Lung (tissue), 12 donors: Measurements from ENCODE around the gene ZNF330. TPM values are rescaled to one million over a fixed set of nuclear protein-coding genes. Genes with fewer than 3 reads are reported as not detected.

Experiments used
- ATAC-seq: fragments of 200-7000 bp; cut with Tn5 transposase; one replicate; pipeline ENCODE4 v1.9.1; 2020; ENCODE audit warnings: moderate number of reproducible peaks; ENCODE audit not compliant: insufficient read depth, low FRiP score
- DNase-seq, 3 donors: peaks; one replicate each; pipeline ENCODE4 v3.0.0-alpha.2; 2013 to 2017
- H3K27ac ChIP-seq, 2 donors: one replicate each; pipeline ENCODE4 v1.5.1; 2013; ENCODE audit warnings: mild to moderate bottlenecking in 2 of 2, moderate library complexity in 2 of 2, control low read depth in 1 of 2, inconsistent platforms in 1 of 2, low read depth in 1 of 2, low read length in 1 of 2
- H3K27me3 ChIP-seq, 3 donors: one replicate each; pipeline ENCODE4 v1.5.1; 2013; ENCODE audit warnings: low read length in 2 of 3; ENCODE audit not compliant: control insufficient read depth in 3 of 3, insufficient read depth in 3 of 3
- H3K36me3 ChIP-seq, 4 donors: one replicate each; pipeline ENCODE4 v1.5.1; 2013; ENCODE audit warnings: low read length in 4 of 4, mild to moderate bottlenecking in 1 of 4, moderate library complexity in 1 of 4; ENCODE audit not compliant: control insufficient read depth in 4 of 4, insufficient read depth in 4 of 4
- H3K4me1 ChIP-seq, 5 donors: one replicate each; pipeline ENCODE4 v1.5.1; 2013; ENCODE audit warnings: low read length in 5 of 5, mild to moderate bottlenecking in 2 of 5, moderate library complexity in 1 of 5; ENCODE audit not compliant: control insufficient read depth in 5 of 5, insufficient read depth in 5 of 5
- H3K4me3 ChIP-seq: one replicate; pipeline ENCODE4 v1.5.1; 2013; ENCODE audit warnings: mild to moderate bottlenecking, control low read depth, moderate library complexity
- H3K9ac ChIP-seq, 2 donors: one replicate each; pipeline ENCODE4 v1.5.1; 2013; ENCODE audit warnings: low read length in 2 of 2, control low read depth in 1 of 2; ENCODE audit not compliant: insufficient read depth in 1 of 2
- H3K9me3 ChIP-seq, 4 donors: one replicate each; pipeline ENCODE4 v1.5.1; 2013; ENCODE audit warnings: low read length in 3 of 4, mild to moderate bottlenecking in 1 of 4, moderate library complexity in 1 of 4; ENCODE audit not compliant: control insufficient read depth in 4 of 4, insufficient read depth in 3 of 4
- WGBS, 2 donors: extraction: QIAGEN DNeasy Blood & Tissue Kit; methylation state at CpG; one replicate each; pipeline ENCODE4 v1.1.7; 2013; 5-methylcytosine and 5-hydroxymethylcytosine counted together
- polyA plus RNA-seq, 2 donors: library from polyadenylated mRNA; stranded (reverse); fragments of 200-250 nt; gene quantifications; one replicate each; pipeline ENCODE4 v1.2.1, GENCODE V29; 2013
- total RNA-seq, 2 donors: library from RNA; depleted of rRNA in 1 of 2; stranded (reverse); fragments of >200 nt in 1 of 2; gene quantifications; one replicate each; pipeline ENCODE4 v1.2.1, GENCODE V29; 2014 to 2021
- TF ChIP-seq, protein P1 (sequence below): IDR thresholded peaks from 2 replicates; pipeline ENCODE4 v1.5.1; 2012; ENCODE audit warnings: mild to moderate bottlenecking; ENCODE audit errors: control extremely low read depth, extremely low read depth
- donor health status: control.
- donor health status: control.
- donor health status: Bipolar disorder and iron deficiency.
- donor health status: healthy.
- donor health status: DM: yes; HTN: yes; CAD: no.

The ZNF330 gene
- total and polyA plus RNA-seq, 4 donors, result 23.7 to 55.8 (median 37.3) TPM

GRCh38 chr4:141207961-141208360 lies 12.7 kb upstream of the ZNF330 start:
- H3K36me3 ChIP-seq, result no peaks in the 10 kb centered on the region
- WGBS, 2 donors, result 62 to 80% methylated on average over 5 of the region's 5 CpGs
- no peaks in the 10 kb centered on the region for H3K27me3 ChIP-seq
- TF ChIP-seq, protein P1, sequence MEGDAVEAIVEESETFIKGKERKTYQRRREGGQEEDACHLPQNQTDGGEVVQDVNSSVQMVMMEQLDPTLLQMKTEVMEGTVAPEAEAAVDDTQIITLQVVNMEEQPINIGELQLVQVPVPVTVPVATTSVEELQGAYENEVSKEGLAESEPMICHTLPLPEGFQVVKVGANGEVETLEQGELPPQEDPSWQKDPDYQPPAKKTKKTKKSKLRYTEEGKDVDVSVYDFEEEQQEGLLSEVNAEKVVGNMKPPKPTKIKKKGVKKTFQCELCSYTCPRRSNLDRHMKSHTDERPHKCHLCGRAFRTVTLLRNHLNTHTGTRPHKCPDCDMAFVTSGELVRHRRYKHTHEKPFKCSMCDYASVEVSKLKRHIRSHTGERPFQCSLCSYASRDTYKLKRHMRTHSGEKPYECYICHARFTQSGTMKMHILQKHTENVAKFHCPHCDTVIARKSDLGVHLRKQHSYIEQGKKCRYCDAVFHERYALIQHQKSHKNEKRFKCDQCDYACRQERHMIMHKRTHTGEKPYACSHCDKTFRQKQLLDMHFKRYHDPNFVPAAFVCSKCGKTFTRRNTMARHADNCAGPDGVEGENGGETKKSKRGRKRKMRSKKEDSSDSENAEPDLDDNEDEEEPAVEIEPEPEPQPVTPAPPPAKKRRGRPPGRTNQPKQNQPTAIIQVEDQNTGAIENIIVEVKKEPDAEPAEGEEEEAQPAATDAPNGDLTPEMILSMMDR, result no peak
- H3K9me3 ChIP-seq, result no peaks in the 10 kb centered on the region
- H3K4me1 ChIP-seq, result no peaks in the 10 kb centered on the region
- H3K27ac ChIP-seq, result no peak overlapping the region
- no peak for DNase-seq
- no peak overlapping the region for H3K9ac ChIP-seq
- ATAC-seq, result no peak
- no peak overlapping the region for H3K4me3 ChIP-seq

DNA sequence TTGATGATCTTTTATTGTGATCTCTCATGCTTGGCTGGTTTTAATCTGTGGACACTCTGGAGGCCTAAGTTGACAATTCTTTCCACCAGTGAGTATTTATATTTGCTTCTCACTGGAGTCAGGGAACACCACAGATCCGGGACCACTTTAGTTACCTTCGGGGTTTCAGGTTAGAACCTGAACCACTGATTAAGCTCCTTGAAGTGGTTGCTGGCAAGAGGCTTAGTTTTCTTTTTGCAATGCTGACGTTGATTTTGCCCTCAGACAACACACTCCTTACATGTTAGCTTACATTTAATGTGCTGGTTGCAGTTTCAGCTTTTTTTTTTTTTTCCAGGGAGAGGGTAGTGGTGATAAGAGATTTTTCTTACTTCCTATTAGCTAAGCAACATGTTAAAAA lies 10.5 kb upstream of the ZNF330 start:
- ATAC-seq (no peak), DNase-seq (peak in 2 of 3 donors; percentile 8 to 53)
- Histone ChIP-seq H3K36me3 (no peaks in the 10 kb centered on the region), H3K4me1 (peaks cover 0 to 3% (median 0%) of the 10 kb centered on the region in 5 donors), H3K9me3 (no peaks in the 10 kb centered on the region), H3K9ac (no peak overlapping the region), H3K27ac (no peak overlapping the region), H3K4me3 (no peak overlapping the region), H3K27me3 (no peaks in the 10 kb centered on the region)
- 54 to 77% methylated on average over 3 of the region's 3 CpGs for WGBS, 2 donors
- TF ChIP-seq, protein P1, result no peak

GRCh38 chr4:141213550-141213991 lies 7.1 kb upstream of the ZNF330 start:
- H3K27me3 ChIP-seq, result no peaks in the 10 kb centered on the region
- DNase-seq, result no peak

More at GRCh38 chr4:141213550-141213991, 7.1 kb upstream of the ZNF330 start:
- Histone ChIP-seq H3K4me3 (no peak overlapping the region), H3K36me3 (no peaks in the 10 kb centered on the region), H3K9me3 (no peaks in the 10 kb centered on the region), H3K27ac (no peak overlapping the region), H3K9ac (no peak overlapping the region), H3K4me1 (peaks cover 0 to 18% (median 4%) of the 10 kb centered on the region in 5 donors)
- ATAC-seq, result no peak
- WGBS, 2 donors, result 90 to 93% methylated on average over 25 to 26 of the region's 26 CpGs
- TF ChIP-seq, protein P1, result no peak
